Neural cell (in vitro differentiated cells): ENCODE measurements around the gene AFAP1. TPM values are rescaled to one million over a fixed set of nuclear protein-coding genes. Genes with fewer than 3 reads are reported as not detected.

Experiments used
- H2AFZ ChIP-seq: fragments of 200-600, 300-800 bp; sonication (generic), shearing (Covaris generic); 2 replicates; pipeline ENCODE4 v1.6.0; 2014; ENCODE audit warnings: low read depth, mild to moderate bottlenecking, antibody characterized with exemption, low read length, moderate library complexity
- H3F3A ChIP-seq: fragments of 200-600 bp; shearing (Covaris generic); 2 replicates; pipeline ENCODE4 v1.6.1; 2016; ENCODE audit warnings: mild to moderate bottlenecking, moderate library complexity, mixed read lengths, antibody characterized with exemption, low read length; ENCODE audit not compliant: insufficient read depth, poor library complexity, severe bottlenecking
- H3K27ac ChIP-seq: fragments of 200-600, 300-800 bp; sonication (generic), shearing (Covaris generic); 2 replicates; pipeline ENCODE4 v1.5.1; 2014; ENCODE audit warnings: mild to moderate bottlenecking, low read length, moderate library complexity
- H3K27me3 ChIP-seq: fragments of 300-800, 200-600 bp; sonication (generic), shearing (Covaris generic); 2 replicates; pipeline ENCODE4 v1.6.0; 2014; ENCODE audit warnings: mild to moderate bottlenecking, low read depth, low read length, moderate library complexity; ENCODE audit not compliant: insufficient read depth
- H3K36me3 ChIP-seq: fragments of 300-800, 200-600 bp; sonication (generic), shearing (Covaris generic); 2 replicates; pipeline ENCODE4 v1.5.1; 2014; ENCODE audit warnings: mild to moderate bottlenecking, antibody characterized with exemption, low read length, moderate library complexity; ENCODE audit not compliant: insufficient read depth
- H3K4me2 ChIP-seq: fragments of 300-800, 200-600 bp; sonication (generic), shearing (Covaris generic); 2 replicates; pipeline ENCODE4 v1.6.0; 2014; ENCODE audit warnings: mild to moderate bottlenecking, low read length
- H3K4me3 ChIP-seq: fragments of 300-800, 200-600 bp; sonication (generic), shearing (Covaris generic); 2 replicates; pipeline ENCODE4 v1.5.1; 2014; ENCODE audit warnings: mild to moderate bottlenecking, low read length, moderate library complexity
- H3K79me2 ChIP-seq: fragments of 200-600 bp; shearing (Covaris generic); replicated peaks from 2 replicates; pipeline ENCODE4 v1.6.0; 2014; ENCODE audit warnings: mild to moderate bottlenecking, low read length, moderate library complexity; ENCODE audit not compliant: insufficient read depth
- H3K9ac ChIP-seq: fragments of 300-800, 200-600 bp; sonication (generic), shearing (Covaris generic); 2 replicates; pipeline ENCODE4 v1.6.1; 2016; ENCODE audit warnings: mild to moderate bottlenecking, low read length, mixed read lengths
- H3K9me2 ChIP-seq: fragments of 200-600 bp; shearing (Covaris generic); 2 replicates; pipeline ENCODE4 v1.6.1; 2016; ENCODE audit warnings: mild to moderate bottlenecking, low read length, mixed read lengths; ENCODE audit not compliant: insufficient read depth
- H3K9me3 ChIP-seq: fragments of 200-600, 300-800 bp; sonication (generic), shearing (Covaris generic); 2 replicates; pipeline ENCODE4 v1.6.1; 2016; ENCODE audit warnings: mild to moderate bottlenecking, mixed run types, low read length, moderate library complexity, mixed read lengths
- H4K20me1 ChIP-seq: fragments of 200-600 bp; shearing (Covaris generic); 2 replicates; pipeline ENCODE4 v1.6.1; 2016; ENCODE audit warnings: mild to moderate bottlenecking, mixed run types; ENCODE audit not compliant: insufficient read depth
- CTCF ChIP-seq: fragments of 450-650 bp; IDR thresholded peaks from 2 replicates; pipeline ENCODE4 v1.5.1; 2014; ENCODE audit warnings: antibody characterized with exemption, mild to moderate bottlenecking, moderate library complexity; ENCODE audit not compliant: poor library complexity, severe bottlenecking
- EP300 ChIP-seq: fragments of 450-650 bp; conservative IDR thresholded peaks from 2 replicates; pipeline ENCODE4 v1.6.1; 2014; ENCODE audit warnings: antibody characterized with exemption, mild to moderate bottlenecking, moderate library complexity; ENCODE audit not compliant: poor library complexity, severe bottlenecking
- EZH2 ChIP-seq: fragments of 200-600, 300-800 bp; shearing (Covaris generic), sonication (generic); IDR thresholded peaks from 2 replicates; pipeline ENCODE4 v1.6.1; 2014; ENCODE audit warnings: antibody characterized with exemption, low read length, borderline replicate concordance, mild to moderate bottlenecking; ENCODE audit not compliant: insufficient read depth, poor library complexity, severe bottlenecking
- MXI1 ChIP-seq: fragments of 450-650 bp; conservative IDR thresholded peaks from 2 replicates; pipeline ENCODE4 v1.6.1; 2014; ENCODE audit warnings: antibody characterized with exemption, mild to moderate bottlenecking; ENCODE audit not compliant: poor library complexity, severe bottlenecking
- POLR2AphosphoS5 ChIP-seq: IDR thresholded peaks from 2 replicates; pipeline ENCODE4 v1.6.1; 2012
- RAD21 ChIP-seq: fragments of 450-650 bp; conservative IDR thresholded peaks from 2 replicates; pipeline ENCODE4 v1.6.1; 2014; ENCODE audit warnings: antibody characterized with exemption, mild to moderate bottlenecking, moderate library complexity
- REST ChIP-seq: IDR thresholded peaks from 2 replicates; pipeline ENCODE4 v1.6.1; 2012; ENCODE audit warnings: borderline replicate concordance
- SMC3 ChIP-seq: fragments of 450-650 bp; conservative IDR thresholded peaks from 2 replicates; pipeline ENCODE4 v1.6.1; 2014; ENCODE audit warnings: antibody characterized with exemption, mild to moderate bottlenecking, moderate library complexity; ENCODE audit not compliant: poor library complexity
- TAF1 ChIP-seq: IDR thresholded peaks from 2 replicates; pipeline ENCODE4 v1.6.1; 2012; ENCODE audit warnings: low read depth
- polyA plus RNA-seq: library from polyadenylated mRNA; depleted of rRNA; stranded (reverse); fragments of >200 nt; gene quantifications from 2 replicates; pipeline ENCODE4 v1.2.3, GENCODE V29; 2014

AFAP1 gene
- polyA plus RNA-seq, 1 donor from 2014 or later = 38.9 TPM

DNA sequence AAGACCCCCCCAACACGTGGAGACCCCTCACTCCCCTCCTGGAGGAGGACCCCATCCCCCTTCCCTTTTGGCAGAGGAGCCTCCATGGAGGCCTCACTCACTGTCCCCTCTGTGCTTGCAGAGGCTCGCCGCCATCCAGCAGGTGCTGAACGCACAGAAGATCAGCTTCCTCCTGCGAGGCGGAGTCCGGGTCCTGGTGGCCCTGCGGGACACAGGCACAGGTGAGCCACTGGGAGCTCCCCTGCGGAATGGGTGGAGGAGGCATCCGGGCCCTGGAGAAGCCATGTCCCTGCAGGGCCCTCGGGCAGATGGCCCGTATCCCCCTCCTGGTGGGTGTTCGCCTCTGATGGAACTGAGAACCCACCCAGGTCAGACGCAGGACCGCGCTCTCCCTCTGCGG, 206.5 kb downstream of the AFAP1 start:
- Histone ChIP-seq H3K27me3 (no peaks in the 10 kb centered on the region), H3K36me3 (no peaks in the 10 kb centered on the region), H3K9me2 (no peaks in the 10 kb centered on the region), H3K4me2 (no peak overlapping the region), H3K9me3 (no peaks in the 10 kb centered on the region), H3F3A (no peaks in the 10 kb centered on the region), H3K4me3 (no peak overlapping the region), H3K27ac (no peak overlapping the region), H2AFZ (no peak overlapping the region), H3K79me2 (no peaks in the 10 kb centered on the region), H4K20me1 (no peaks in the 10 kb centered on the region), H3K9ac (no peak overlapping the region)
- TF ChIP-seq EP300 (no peak), EZH2 (no peak), POLR2AphosphoS5 (no peak), RAD21 (no peak), TAF1 (no peak), SMC3 (no peak), CTCF (no peak), MXI1 (no peak), REST (no peak)

- Histone ChIP-seq H3K27ac (no peak overlapping the region), H2AFZ (no peak overlapping the region), H3K9me2 (no peaks in the 10 kb centered on the region), H3K4me2 (no peak overlapping the region), H3K9me3 (no peaks in the 10 kb centered on the region), H3F3A (no peaks in the 10 kb centered on the region), H3K27me3 (no peaks in the 10 kb centered on the region), H3K36me3 (no peaks in the 10 kb centered on the region), H3K4me3 (no peak overlapping the region), H3K79me2 (no peaks in the 10 kb centered on the region), H3K9ac (no peak overlapping the region), H4K20me1 (no peaks in the 10 kb centered on the region)
- no peak for TF ChIP-seq MXI1
- no peak for TF ChIP-seq REST
- no peak for TF ChIP-seq SMC3
- TF ChIP-seq RAD21 = no peak
- no peak for TF ChIP-seq EP300
- TF ChIP-seq TAF1 = no peak
- no peak for TF ChIP-seq EZH2
- no peak for TF ChIP-seq CTCF
- no peak for TF ChIP-seq POLR2AphosphoS5
Measured at GRCh38 chr4:7732263-7732662, 207.4 kb downstream of the AFAP1 start.
